Activated CD8-positive, alpha-beta memory T cell treated with anti-CD3 and anti-CD28 coated beads, Interleukin-2, amount 50 U/mL, for 4 hours (primary cell): Measurements from ENCODE around the gene TP53RK.

ENCODE experiments used
- DNase-seq: peaks from one replicate; pipeline ENCODE4 v3.0.0-alpha.2; 2020

Gene TP53RK

DNA sequence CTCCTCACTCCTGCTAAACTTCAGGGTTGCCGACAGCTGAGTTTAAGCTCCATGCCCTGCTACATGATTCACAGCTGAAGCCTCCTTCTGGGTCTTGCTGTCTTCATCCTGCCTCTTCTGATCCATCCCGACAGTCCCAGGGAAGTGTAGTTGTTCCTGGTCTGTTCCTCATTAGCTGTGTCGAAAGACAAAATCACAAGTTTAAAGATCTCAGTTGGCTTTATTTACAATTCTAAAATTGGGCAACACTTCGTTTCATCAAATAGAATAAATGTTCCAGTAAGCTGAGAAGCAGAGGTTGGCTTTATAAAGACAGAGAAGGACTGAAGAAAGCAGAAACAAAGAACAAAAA lies 16.1 kb upstream of the TP53RK start:
- no peak for DNase-seq

DNA sequence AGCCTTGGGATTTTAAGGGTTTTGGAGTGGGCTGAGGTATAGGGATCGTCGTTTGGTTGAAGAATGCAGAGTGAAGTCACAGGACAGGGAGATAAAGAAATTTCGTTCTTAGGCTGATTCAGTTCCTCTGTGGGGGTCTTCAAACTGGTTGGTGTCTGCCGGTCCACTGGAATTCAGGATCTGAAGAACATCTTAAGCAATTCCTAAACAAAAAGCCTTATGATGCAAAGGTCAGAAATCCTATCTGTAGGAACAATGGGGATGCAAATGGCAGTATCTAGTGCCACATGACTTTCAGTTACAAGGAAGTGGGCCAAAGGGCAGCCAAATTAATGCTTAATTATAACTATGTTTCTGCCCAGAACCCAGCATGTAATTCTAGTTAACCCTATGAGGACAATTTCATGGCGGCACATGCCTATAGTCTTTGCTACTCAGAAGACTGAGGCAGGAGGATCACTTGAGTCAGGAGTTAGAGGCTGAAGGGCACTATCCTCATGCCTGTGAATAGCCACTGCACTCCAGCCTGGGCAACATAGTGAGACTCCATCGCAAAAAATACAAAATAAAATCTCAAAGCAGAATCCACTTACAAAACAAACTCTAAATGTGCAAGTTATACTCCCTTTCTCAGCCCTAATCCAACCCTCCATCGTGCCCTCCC lies 15.6 kb upstream of the TP53RK start:
- no peak for DNase-seq

DNA sequence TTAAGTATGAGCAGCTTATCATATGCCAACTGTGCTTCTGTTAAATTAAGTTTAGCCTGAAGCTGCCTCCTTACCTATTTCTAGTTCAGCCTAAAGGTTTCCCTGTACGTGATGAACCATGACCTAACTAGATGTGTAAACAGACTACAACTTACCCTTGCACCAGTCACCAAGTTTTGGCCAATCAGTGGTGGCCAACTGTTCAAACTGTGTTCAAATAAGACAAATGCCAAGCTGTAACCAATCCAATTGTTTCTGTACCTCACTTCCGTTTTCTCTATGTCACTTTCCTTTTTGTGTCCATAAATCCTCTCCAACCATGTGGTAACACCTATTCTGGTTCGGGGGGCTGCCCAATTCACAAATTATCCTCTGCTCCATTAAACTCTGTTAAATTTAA lies 14.2 kb upstream of the TP53RK start:
- DNase-seq = no peak

DNA sequence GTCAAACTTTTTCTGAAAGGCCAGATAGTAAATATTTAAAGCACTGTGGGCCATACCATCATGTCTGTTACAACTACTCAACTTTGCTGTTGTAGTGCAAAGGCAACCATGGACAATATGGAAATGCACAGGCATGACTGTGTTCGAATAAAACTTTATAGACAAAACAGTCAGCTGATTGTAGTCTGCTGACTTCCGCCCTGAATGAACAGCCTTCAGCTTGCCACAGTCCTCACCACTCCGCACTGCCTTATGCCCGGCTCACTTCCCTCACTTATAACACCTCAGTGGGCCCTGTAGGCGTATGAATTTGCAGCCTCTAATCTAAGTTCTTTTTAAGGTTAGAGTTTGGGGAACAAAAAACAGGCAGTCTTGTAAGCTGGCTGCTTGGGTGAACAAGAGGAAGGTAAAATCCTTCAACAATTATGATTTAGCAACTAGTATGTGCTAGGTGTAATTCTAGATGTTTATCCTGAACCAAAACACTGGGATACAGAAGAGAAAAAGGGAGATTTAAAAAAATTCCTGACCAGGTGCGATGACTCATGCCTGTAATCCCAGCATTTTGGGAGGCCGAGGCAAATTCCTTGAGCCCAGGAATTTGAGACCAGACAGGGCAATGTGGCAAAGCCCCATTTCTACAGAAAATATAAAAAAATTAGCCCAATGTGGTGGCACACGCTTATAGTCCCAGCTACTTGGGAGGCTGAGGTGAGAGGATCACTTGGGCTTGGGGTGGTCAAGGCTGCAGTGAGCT lies 13.4 kb upstream of the TP53RK start:
- no peak for DNase-seq

DNA sequence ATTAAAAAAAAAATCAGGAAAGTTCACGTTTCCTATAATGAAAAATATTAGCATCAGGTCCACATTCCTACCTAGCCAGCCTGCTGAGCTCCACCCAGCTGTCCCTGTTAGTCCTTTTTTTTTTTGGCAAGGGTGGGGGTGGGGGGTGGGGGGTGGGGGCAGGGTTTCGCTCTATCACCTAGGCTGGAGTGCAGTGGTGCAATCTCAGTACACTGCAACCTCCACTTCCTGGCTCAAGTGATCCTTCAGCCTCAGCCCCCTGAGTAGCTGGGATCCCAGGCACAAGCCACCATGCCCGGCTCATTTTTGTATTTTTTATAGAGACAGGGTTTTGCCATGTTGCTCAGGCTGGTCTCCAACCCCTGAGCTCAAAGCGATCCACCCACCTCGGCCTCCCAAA lies 12.7 kb upstream of the TP53RK start:
- DNase-seq = no peak

DNA sequence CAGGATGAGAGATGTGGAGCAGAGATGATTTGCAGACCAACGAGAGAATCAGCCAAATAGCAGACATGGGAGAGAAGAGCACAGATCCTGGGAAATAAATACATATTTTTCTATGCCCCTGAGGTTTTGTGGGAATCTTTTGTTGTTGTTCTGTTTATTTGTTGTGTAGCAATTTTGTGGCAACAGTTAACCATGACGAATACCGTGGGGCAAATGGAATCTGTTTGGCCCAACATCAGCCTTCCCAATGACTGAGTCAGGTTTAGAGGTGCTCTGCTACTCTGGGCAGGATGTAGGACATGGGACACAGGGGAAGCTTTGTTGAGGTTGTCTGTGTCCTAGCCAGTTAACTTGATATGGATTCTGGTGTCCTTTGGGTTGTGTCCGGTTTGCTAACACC lies 12.3 kb upstream of the TP53RK start:
- DNase-seq = no peak

DNA sequence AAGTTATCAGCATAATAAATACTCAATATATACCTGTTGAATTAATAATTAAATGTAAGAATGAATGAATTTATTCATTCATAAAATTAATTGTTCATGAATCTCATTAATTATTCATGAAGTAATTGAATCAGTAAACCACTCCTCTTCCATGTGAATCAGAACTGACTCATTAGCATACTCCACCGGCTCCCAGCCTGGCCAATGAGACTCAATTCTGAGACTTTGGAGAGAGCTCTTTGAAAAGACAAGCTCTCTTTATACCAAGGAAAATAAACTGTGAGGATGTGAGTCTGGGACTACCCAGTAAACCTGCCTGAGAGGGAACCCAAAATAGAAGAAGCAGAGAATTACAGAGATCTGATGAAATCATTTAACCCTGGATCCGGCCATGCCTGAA lies 11.8 kb upstream of the TP53RK start:
- no peak for DNase-seq

DNA sequence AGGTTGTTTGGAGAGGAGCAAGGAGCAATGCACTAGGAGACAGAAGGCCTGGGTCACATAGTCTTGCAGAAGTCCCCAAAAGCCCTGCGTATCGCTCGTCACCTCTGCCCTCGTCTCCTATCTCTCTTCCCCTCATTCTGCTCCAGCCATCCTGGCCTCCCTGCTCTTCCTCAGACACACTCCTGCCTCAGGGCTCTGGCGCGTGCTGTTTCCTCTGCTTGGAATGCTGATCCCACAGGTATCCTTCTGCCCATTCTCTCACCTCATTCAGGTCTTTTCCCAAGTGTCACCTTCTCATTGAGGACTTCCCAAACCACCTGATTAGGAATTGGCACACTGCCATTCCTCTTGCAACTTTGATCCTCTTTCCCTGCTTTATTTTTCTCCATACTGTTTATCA lies 11.2 kb upstream of the TP53RK start:
- DNase-seq = no peak

DNA sequence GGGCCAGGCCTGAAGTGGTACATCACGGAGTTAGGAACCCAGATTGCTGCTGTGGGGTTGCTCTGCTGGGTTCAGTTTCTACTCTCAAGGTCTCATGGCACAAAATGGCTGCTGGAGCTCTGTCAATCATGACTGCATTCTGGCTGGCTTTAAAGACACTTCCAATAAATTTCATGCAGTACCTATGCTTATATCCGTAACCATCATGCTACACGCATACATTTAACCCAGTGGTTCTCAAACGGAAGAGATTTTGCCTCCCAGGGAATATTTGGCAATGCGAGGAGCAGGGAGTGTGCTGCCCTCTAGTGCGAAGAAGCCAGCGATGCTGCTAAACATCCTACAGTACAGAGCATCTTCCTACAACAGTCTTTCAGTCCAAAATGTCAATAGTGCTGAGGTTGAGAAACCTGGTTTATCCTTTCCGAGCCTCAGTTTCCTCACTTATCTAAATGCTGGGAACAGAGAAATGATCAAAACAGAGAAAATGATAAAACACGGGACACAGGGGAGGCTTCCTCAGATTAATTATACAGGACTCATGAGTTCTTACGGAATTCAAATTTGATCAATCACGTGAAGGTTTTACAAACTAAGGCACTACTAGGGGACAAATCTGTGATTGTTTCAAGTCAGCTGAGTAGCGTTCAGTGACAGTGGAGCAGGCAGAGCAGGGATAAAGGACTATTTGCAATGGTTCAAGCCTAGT lies 10.6 kb upstream of the TP53RK start:
- no peak for DNase-seq

DNA sequence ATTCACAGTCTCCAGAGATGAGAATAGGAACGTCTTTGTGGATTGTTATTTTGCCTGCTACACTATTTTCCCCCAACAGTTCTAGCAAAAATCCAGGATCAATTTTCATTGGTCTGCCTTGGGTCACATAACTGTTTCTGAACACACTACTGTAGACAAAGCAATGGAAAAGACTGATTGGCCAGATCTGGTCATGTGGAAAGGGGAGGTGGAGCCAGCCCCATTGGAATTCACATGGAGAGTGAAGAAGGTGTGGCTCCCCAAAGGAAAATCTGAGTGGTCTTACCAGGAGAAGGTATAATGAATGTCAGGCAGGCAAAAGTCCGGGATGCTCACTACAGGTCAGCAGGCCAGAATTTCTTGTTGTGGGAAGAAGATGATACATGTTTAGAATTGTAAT lies 9.5 kb upstream of the TP53RK start:
- DNase-seq = no peak

DNA sequence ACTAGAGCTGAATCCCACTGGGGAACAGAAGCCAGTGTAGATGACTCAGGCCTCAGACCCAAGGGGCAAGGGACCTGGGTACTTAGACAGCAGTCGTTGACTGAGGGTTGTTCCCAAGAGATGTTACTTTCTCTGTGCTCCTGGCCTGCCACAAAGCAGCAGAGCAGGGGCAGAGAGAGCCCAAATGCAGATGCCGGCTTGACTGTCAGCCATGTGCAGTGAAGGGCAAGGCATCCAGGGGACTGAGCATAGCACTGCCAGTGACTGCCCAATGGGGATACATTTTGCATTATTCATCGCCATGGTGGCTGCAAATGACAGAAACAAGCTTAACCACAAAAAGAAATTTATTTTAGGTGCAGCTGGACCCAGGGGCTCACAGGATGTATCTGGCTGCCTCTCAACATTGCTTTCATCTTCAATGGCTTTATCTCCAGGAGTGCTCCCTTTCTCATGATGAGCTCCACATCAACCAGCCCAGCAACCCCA lies 7.6 kb upstream of the TP53RK start:
- DNase-seq = no peak

DNA sequence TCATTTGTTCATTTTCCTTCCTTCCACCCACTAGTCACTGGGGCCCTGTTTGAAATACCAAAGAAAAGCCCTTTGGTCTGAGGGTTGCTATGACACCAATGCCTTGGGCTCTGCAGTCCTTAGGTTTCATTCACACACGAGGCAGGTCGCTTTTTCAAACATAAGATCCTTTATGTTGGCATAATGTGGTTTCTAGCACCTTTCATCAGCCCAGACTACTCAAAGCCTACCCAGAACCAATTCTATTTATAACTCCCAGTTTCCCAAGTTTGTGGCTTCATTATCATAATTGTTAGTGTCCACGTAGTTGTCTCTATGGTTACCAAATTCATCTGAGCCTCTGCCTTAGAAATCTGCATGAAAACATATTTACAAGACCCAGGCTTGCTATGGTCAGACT lies 6.6 kb upstream of the TP53RK start:
- no peak for DNase-seq

DNA sequence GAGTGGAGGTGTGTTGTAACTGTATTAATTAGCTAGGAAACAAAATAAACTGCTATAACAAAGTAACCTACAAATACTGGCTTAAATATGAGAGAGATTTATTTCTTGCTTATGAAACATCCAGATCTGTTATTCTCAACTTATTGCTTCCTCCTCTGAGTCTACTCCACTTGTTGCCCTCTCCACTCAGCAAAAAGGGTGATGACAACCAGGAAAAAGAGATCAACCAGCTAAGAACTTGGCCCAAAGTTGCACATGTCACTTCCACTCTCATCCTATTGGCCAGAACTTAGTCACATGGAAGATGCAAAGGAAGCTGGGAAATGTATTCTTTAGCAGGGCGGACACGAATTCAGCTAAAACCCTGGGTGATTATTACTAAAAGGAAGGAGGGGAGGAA lies 5.2 kb upstream of the TP53RK start:
- no peak for DNase-seq

DNA sequence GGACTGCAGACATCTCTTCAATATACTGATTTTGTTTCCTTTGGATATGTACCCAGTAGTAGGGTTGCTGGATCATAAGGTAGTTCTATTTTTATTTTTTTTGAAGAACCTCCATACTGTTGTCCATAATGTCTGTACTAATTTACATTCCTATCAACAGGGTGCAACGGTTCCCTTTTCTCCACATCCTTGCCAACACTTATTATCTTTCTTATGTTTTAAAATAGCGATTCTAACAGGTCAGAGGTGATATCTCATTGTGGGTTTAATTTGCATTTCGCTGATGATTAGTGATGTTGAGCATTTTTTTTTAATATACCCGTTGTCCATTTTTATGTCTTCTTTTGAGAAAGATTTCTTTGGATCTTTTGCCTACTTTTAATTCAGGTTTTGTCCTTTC lies 2.0 kb upstream of the TP53RK start:
- DNase-seq = no peak

DNA sequence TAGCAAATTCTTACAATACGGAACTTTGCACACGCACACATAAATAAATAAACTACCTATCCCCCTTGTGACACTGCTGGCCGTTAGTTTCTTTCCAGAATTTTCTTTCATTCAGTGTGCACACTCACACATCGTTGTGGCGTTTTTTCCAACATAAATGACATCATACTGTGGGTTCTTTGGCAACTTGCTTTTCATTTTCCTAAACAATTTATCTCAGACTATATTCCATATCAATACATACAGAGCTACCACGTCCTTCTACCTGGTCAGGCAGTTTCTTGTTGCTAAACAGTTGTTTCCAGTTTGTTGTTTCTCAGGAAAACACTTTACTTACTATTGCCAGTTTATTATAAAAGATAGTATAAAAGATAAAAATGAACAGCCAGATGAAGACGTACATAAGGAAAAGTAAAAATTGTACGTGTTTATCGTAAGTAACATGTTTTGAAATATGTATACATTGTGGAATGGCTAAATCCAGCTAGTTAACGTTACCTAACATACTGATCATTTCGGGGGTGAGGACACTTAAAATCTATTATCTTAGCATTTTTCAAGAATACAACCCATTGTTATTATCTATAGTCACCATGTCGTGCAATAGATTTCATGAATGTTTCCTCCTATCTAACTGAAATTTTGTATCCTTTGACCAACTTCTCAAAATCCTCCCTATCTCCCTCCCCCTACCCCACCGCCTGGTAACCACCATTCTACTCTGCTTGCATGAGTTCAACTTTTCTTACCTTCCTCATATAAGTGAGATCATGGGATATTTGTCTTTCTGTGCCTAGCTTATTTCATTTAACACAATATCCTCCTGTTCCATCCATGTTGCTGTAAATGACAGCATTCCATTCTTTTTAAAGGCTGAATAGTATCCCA lies 1.2 kb upstream of the TP53RK start:
- no peak for DNase-seq

DNA sequence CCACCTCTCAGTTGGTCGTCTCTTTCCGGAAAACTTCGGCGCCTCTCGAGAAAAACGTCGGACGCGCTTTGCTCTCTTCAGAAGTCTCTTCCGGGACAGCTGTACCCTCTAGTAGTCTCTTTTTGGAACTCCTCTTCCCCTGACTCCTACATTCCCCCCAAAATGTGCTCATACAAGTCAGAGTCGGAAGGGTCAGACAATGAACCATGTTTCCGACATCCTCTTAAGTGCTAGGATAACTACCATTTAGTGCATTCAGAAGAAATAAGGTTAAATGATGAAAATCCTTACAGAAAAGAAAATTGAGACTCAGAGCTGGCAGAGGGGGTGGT lies 476 bp upstream of the TP53RK start:
- DNase-seq = no peak

DNA sequence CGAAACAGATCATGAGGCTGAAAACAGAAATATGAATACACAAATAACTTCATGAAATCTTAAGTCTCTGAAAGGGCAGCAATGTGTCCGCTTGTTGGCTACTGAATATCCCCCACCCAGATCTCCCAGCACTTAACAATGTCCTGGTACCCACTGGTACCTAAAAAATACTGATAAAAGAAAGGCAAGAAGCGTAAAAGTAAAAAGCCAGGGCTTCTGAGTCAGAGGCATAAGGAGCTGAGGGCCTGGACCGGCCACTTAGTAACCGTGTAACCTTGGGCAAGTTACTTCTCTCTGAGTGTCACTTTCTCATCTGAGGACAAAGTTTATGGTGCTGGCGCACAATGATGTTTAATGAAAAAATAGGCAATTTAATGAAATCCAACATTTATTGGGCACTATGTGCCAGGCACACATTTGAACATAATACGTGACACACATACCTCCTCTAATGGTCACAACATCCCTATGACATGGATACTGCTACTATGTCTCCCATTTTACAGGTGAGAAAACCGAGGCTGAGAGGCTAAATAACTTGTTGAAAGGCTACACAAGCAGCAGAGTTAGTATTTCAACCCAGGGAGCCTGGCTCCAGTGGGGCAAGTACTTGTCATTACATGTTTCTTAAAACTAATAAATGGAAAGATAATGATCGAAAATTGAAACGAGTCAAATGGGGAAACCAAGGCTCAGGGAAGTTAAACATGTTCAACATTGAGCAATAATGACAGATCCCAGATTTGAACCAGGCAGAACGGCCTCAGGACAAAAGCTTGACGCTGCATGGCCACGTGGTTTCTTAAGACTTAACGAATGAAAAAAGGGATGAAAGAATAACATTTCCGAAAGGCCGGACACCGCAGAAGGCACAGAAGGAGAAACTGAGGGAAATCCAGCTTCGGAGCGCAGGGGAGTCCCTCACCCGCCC lies 828 bp downstream of the TP53RK start:
- no peak for DNase-seq

DNA sequence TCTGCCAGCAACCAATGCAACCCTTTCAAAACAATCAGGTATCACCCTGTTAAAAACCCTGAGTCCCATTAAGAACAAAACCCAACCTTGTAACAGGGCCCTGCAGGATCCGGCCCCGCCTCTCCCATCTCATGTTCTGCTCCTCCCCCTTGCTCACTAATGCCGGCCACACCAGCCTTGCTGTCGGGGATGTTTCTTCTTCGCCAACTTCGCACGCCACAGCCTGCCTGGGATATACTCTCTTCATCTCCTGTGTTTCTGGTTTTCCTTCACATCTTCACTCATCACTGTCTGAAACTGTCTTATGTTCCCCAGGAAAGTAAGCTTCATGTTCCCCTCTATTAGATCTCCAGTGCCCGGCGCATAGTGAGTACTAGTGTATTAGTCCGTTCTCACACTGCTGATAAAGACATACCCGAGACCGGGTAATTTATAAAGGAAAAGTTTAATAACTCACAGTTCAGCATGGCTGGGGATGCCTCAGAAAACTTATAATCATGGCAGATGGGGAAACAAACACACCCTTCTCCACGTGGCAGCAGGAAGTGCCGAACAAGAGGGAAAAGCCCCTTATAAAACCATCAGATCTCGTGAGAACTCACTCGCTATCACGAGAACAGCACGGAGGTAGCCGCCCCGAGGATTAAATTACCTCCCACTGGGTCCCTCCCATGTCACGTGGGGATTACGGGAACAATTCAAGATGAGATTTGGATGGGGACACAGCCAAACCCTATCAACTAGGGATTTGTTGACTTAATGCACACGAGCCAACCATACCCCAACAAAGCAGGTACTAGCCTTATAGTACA lies 5.1 kb downstream of the TP53RK start:
- DNase-seq = no peak

DNA sequence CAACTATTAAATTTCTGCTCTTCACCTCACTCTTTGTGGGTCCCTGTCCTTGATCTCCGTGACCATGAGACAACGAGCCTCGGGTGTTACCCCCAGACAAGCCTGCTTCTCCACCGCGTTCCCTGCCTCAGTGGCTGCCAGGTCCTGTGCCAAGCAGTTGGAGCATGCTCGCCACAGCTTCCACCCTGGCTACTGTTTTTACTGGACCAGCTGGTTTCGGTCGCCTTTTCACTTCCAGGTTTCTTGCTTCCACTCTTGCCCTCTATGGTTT lies 5.6 kb downstream of the TP53RK start:
- no peak for DNase-seq

DNA sequence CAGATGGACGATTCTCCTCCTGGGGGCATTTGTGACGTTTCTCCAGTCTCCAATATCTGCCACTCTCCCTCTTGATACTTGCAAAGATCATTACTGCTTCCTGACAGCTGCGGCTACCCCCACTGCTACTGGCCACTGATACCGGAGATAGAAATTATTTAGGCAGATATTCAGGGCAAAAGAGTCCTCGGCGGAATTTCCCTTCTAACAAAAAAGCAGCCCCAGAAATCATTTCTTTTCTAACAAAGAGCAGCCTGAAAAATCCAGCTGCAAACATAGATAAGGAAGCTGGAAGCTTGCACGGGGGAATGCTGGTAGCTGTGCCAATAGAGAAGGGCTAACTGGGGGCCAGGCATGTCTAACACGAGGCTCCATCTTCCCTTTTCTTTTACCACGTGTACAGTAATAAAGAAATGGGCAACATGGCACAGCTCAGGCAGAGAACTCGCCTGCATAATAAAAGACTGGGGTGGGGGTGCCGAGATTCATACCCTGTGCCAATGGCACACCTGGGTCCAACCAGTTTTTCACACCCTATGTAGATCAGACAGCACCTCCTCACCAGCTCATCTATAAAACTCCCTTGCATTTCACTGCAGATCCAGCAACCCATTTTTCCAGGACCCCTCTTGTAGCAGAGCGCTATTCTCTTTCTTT lies 6.1 kb downstream of the TP53RK start:
- DNase-seq = no peak
